CD4-positive, alpha-beta T cell treated with Interleukin-6 for 4 hours (primary cell): ENCODE results near the gene MRAS.

Experiments used
- DNase-seq: peaks from one replicate; pipeline ENCODE4 v3.0.0-alpha.2; 2020; ENCODE audit warnings: mixed read lengths

The MRAS gene

GRCh38 chr3:138344754-138345153 lies 3.6 kb upstream of the MRAS start:
- no peak for DNase-seq

GRCh38 chr3:138348754-138349739 lies 668 bp downstream of the MRAS start:
- DNase-seq = no peak

- DNase-seq = no peak
These were observed 1.7 kb downstream of the MRAS start for GRCh38 chr3:138349926-138350665.

- no peak for DNase-seq
These were observed 2.8 kb downstream of the MRAS start for GRCh38 chr3:138351151-138351550.

- no peak for DNase-seq
These were observed 3.7 kb downstream of the MRAS start for GRCh38 chr3:138351916-138352550.

GRCh38 chr3:138354376-138354775 lies 6.0 kb downstream of the MRAS start:
- no peak for DNase-seq

- no peak for DNase-seq
These were observed 6.7 kb downstream of the MRAS start for GRCh38 chr3:138355071-138355470.

GRCh38 chr3:138356730-138357405 lies 8.5 kb downstream of the MRAS start:
- no peak for DNase-seq

- DNase-seq = no peak
These were observed 11.0 kb downstream of the MRAS start for GRCh38 chr3:138359148-138359918.

- DNase-seq = no peak
These were observed 11.8 kb downstream of the MRAS start for GRCh38 chr3:138359919-138360868.

GRCh38 chr3:138360869-138361525 lies 12.6 kb downstream of the MRAS start:
- DNase-seq = no peak

- DNase-seq = no peak
These were observed 13.2 kb downstream of the MRAS start for GRCh38 chr3:138361561-138361971.

GRCh38 chr3:138362538-138362937 lies 14.2 kb downstream of the MRAS start:
- no peak for DNase-seq

- DNase-seq = no peak
These were observed 14.9 kb downstream of the MRAS start for GRCh38 chr3:138363322-138363721.

GRCh38 chr3:138364356-138365252 lies 16.2 kb downstream of the MRAS start:
- DNase-seq = no peak

GRCh38 chr3:138365253-138365555 lies 16.8 kb downstream of the MRAS start:
- no peak for DNase-seq

GRCh38 chr3:138366006-138366759 lies 17.8 kb downstream of the MRAS start:
- DNase-seq = no peak

- no peak for DNase-seq
These were observed 19.0 kb downstream of the MRAS start for GRCh38 chr3:138367326-138367850.
